HEK293T (cell line): ENCODE results near the gene IPO4.
"Not testable (repeated sequence)": the region's sequence is repeated elsewhere in the genome, so short reads cannot be mapped to it uniquely, and the experiment has no call there.

ENCODE experiments used
- ARNT ChIP-seq: fragments of 450-650 bp; IDR thresholded peaks from 2 replicates; pipeline ENCODE4 v1.6.1; 2017; ENCODE audit warnings: mild to moderate bottlenecking
- BHLHE40 ChIP-seq: fragments of 450-650 bp; IDR thresholded peaks from 2 replicates; pipeline ENCODE4 v1.6.1; 2016; ENCODE audit warnings: mild to moderate bottlenecking, moderate library complexity, borderline replicate concordance
- CTBP1 ChIP-seq: fragments of 450-650 bp; IDR thresholded peaks from 2 replicates; pipeline ENCODE4 v1.6.1; 2016; ENCODE audit warnings: borderline replicate concordance
- ELF4 ChIP-seq: fragments of 450-650 bp; IDR thresholded peaks from 2 replicates; pipeline ENCODE4 v1.6.1; 2017; ENCODE audit warnings: antibody characterized with exemption
- FOXM1 ChIP-seq: fragments of 450-650 bp; IDR thresholded peaks from 2 replicates; pipeline ENCODE4 v1.6.1; 2017; ENCODE audit warnings: mild to moderate bottlenecking, borderline replicate concordance
- HDGF ChIP-seq: fragments of 450-650 bp; IDR thresholded peaks from 2 replicates; pipeline ENCODE4 v1.6.1; 2017; ENCODE audit warnings: antibody characterized with exemption, borderline replicate concordance
- L3MBTL2 ChIP-seq: fragments of 450-650 bp; conservative IDR thresholded peaks from 2 replicates; pipeline ENCODE4 v1.6.1; 2016; ENCODE audit warnings: mild to moderate bottlenecking
- LEF1 ChIP-seq: fragments of 450-650 bp; IDR thresholded peaks from 2 replicates; pipeline ENCODE4 v1.6.1; 2017; ENCODE audit warnings: mild to moderate bottlenecking, borderline replicate concordance
- NFRKB ChIP-seq: fragments of 450-650 bp; IDR thresholded peaks from 2 replicates; pipeline ENCODE4 v1.6.1; 2016; ENCODE audit warnings: mild to moderate bottlenecking, moderate library complexity
- SP1 ChIP-seq: fragments of 450-650 bp; IDR thresholded peaks from 2 replicates; pipeline ENCODE4 v1.6.1; 2017
- SUZ12 ChIP-seq: fragments of 450-650 bp; IDR thresholded peaks from 2 replicates; pipeline ENCODE4 v1.6.1; 2016; ENCODE audit warnings: mild to moderate bottlenecking
- TARDBP ChIP-seq: fragments of 450-650 bp; IDR thresholded peaks from 2 replicates; pipeline ENCODE4 v1.6.1; 2016
- ZNF384 ChIP-seq: fragments of 450-650 bp; IDR thresholded peaks from 2 replicates; pipeline ENCODE4 v1.6.1; 2016
- TF ChIP-seq, protein P1 (sequence below): fragments of 450-650 bp; IDR thresholded peaks from 2 replicates; pipeline ENCODE4 v1.6.1; 2016

DNA sequence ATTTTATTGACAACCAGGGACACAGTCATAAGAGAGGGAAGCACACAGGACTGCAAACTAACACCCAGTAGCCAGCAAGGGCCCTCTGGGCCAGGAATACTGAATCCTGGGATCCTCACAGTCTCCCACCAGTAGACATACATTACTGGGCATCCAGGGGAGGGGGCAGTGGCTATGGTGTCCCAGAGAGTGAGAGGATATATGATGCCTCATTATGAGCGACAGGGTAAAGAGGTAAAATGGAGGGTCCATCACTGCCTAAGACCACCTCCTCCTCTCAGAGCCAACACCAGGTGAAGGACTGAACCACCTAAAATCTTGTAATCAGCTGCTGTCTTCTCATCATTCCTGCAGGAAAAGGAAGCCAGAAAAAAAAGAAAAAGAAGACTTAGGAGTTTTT, 28.3 kb upstream of the IPO4 start:
- not testable (repeated sequence) for TF ChIP-seq BHLHE40, ELF4, L3MBTL2, SP1, NFRKB, FOXM1, LEF1, ARNT, TARDBP, SUZ12, CTBP1, ZNF384, HDGF
- TF ChIP-seq, protein P1, sequence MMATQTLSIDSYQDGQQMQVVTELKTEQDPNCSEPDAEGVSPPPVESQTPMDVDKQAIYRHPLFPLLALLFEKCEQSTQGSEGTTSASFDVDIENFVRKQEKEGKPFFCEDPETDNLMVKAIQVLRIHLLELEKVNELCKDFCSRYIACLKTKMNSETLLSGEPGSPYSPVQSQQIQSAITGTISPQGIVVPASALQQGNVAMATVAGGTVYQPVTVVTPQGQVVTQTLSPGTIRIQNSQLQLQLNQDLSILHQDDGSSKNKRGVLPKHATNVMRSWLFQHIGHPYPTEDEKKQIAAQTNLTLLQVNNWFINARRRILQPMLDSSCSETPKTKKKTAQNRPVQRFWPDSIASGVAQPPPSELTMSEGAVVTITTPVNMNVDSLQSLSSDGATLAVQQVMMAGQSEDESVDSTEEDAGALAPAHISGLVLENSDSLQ = not testable (repeated sequence)
